IgD-negative memory B cell (primary cell): ENCODE results near the gene SORBS2. TPM values are rescaled to one million over a fixed set of nuclear protein-coding genes. Genes with fewer than 3 reads are reported as not detected.

Experiments used
- H3K27ac Mint-ChIP-seq, 3 donors: one replicate each; pipeline ENCODE4 v1.8.0; 2020 to 2022; ENCODE audit warnings: mild to moderate bottlenecking in 3 of 3, mixed read lengths in 3 of 3, moderate library complexity in 1 of 3
- H3K27me3 Mint-ChIP-seq: one replicate; pipeline ENCODE4 v1.8.0; 2021; ENCODE audit warnings: mixed read lengths
- H3K36me3 Mint-ChIP-seq: one replicate; pipeline ENCODE4 v1.8.0; 2020; ENCODE audit warnings: mild to moderate bottlenecking, mixed read lengths
- H3K4me1 Mint-ChIP-seq, 3 donors: one replicate each; pipeline ENCODE4 v1.8.0; 2020 to 2022; ENCODE audit warnings: mixed read lengths in 3 of 3, mild to moderate bottlenecking in 1 of 3
- H3K4me3 Mint-ChIP-seq, 4 donors: one replicate each; pipeline ENCODE4 v1.8.0; 2020 to 2022; ENCODE audit warnings: mild to moderate bottlenecking in 4 of 4, mixed read lengths in 4 of 4, moderate library complexity in 3 of 4
- H3K9me3 Mint-ChIP-seq, 3 donors: one replicate each; pipeline ENCODE4 v1.8.0; 2020 to 2021; ENCODE audit warnings: mixed read lengths in 3 of 3, mild to moderate bottlenecking in 1 of 3
- polyA plus RNA-seq: library from polyadenylated mRNA; unstranded; fragments of 300-500 nt; fragmentation: Illumina TruSeq; gene quantifications from one replicate; pipeline ENCODE4 v1.2.3, GENCODE V29; 2021

SORBS2 gene
- polyA plus RNA-seq, 1 donor from 2014 or later, result not detected

GRCh38 chr4:185669288-185669687 lies 142.7 kb downstream of the SORBS2 start:
- Mint-ChIP-seq H3K4me3 (no peak overlapping the region), H3K27ac (peak overlapping the region in 1 of 3 donors; percentile 35), H3K9me3 (no peaks in the 10 kb centered on the region), H3K27me3 (peaks cover 5% of the 10 kb centered on the region), H3K4me1 (no peaks in the 10 kb centered on the region), H3K36me3 (no peaks in the 10 kb centered on the region)

GRCh38 chr4:185666156-185666555 lies 145.8 kb downstream of the SORBS2 start:
- Mint-ChIP-seq H3K4me3 (no peak overlapping the region), H3K27me3 (peaks cover 2% of the 10 kb centered on the region), H3K36me3 (no peaks in the 10 kb centered on the region), H3K27ac (no peak overlapping the region), H3K4me1 (no peaks in the 10 kb centered on the region), H3K9me3 (no peaks in the 10 kb centered on the region)

DNA sequence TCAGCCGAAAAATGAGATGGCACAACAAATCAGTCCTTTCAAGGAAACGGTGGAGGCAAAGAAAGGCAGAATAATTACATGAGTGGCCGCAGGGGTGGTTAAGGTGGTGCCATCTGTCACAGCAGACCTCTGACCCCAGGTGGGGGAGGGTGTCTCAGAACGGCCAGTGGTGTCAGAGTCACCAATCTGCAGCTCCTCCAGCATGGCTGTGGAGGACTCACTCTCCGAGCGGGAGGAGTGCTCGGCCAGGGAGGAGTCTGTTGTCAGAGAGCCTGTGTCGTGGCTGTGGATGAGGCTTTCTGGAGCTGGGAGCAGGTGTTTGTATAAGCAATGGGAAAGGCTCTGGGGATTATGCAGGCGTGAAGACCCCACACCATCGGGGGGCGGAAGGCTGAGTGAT lies 146.3 kb downstream of the SORBS2 start:
- Mint-ChIP-seq H3K9me3 (no peaks in the 10 kb centered on the region), H3K27ac (no peak overlapping the region), H3K4me1 (no peaks in the 10 kb centered on the region), H3K36me3 (no peaks in the 10 kb centered on the region), H3K27me3 (peaks cover 2% of the 10 kb centered on the region), H3K4me3 (no peak overlapping the region)

DNA sequence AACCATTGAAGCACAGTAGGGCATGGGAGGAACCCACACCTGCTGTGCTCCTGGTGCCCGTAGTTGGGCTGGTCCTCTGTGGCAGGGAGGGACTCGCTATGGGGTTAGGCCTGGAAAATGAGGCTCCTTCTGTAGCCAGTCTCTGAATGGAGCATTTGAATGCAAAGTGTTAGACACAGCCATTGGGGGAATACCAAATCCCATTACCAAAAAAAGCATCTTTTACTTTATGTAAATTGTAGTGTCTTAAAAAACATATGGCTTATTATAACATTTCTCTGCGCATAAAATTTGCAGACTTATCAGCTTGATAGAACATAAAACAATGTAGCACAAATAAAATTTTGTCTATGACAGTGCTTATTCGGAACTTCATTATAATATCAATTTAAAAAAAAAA lies 147.5 kb downstream of the SORBS2 start:
- no peaks in the 10 kb centered on the region for H3K9me3 Mint-ChIP-seq
- no peak overlapping the region for H3K4me3 Mint-ChIP-seq
- no peaks in the 10 kb centered on the region for H3K4me1 Mint-ChIP-seq
- H3K27me3 Mint-ChIP-seq, result peaks cover 2% of the 10 kb centered on the region
- H3K36me3 Mint-ChIP-seq, result no peaks in the 10 kb centered on the region
- no peak overlapping the region for H3K27ac Mint-ChIP-seq

DNA sequence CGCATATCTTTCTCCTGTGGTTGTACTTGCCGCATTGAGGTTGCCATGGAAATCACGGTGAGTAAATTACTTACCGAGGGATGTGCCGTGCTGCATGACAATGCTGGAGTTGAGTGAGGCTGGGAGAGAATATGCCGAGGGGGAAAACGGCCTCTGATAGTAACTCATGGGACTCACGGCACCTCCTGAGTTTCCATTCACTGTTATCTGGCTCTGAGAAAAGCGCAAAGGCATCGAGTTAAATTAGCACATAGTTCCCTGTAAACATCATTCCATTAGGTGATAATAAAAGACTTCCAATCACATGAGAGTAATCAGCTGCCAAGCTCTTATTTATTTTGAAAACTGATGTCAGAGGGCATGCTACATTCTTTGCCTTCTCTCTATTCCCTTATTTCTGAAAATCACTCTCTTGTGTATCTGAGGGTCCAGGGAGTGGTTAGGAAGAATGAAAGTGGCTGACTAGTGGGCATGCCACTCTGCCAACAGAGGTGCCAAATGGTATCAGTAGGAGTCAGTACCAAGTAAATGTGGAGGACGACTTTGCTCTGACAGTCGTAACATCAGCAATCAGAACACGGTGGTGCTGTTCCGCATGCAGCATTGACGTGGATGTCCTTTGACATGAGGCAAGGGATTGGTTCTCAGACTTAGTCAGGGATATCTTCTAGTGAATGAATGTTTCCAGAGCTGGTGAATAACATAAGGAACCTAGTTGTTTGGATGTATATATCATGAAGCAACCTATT lies 149.8 kb downstream of the SORBS2 start:
- Mint-ChIP-seq H3K4me3 (no peak overlapping the region), H3K27ac (no peak overlapping the region), H3K27me3 (no peaks in the 10 kb centered on the region)

GRCh38 chr4:185660340-185660739 lies 151.7 kb downstream of the SORBS2 start:
- Mint-ChIP-seq H3K4me3 (no peak overlapping the region), H3K4me1 (no peaks in the 10 kb centered on the region), H3K36me3 (no peaks in the 10 kb centered on the region), H3K9me3 (no peaks in the 10 kb centered on the region), H3K27ac (no peak overlapping the region), H3K27me3 (peaks cover 2% of the 10 kb centered on the region)

More for the DNA sequence above, 149.8 kb downstream of the SORBS2 start:
- H3K36me3 Mint-ChIP-seq, result no peaks in the 10 kb centered on the region
- no peaks in the 10 kb centered on the region for H3K4me1 Mint-ChIP-seq
- no peaks in the 10 kb centered on the region for H3K9me3 Mint-ChIP-seq

GRCh38 chr4:185657699-185658098 lies 154.3 kb downstream of the SORBS2 start:
- Mint-ChIP-seq H3K36me3 (no peaks in the 10 kb centered on the region), H3K27me3 (peaks cover 2% of the 10 kb centered on the region), H3K4me1 (no peaks in the 10 kb centered on the region), H3K4me3 (no peak overlapping the region), H3K27ac (no peak overlapping the region), H3K9me3 (no peaks in the 10 kb centered on the region)

DNA sequence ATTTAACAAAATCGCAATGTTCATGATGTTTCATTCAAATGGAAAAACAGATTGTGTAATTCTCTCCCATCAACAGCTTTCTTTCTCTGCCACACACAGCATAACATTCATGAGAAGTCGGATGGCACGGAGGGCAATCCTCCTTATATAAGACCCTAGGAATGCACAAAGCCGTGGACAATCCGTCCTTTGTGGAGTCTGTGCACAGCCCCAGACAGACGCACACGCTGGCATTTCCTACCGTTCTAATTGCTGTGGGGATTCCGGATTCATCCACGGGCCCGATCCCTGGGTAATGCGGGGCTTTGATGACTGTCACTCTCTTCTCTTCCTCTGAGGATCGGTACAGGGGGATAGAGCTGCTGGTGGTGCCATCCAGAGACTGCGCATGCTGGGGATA lies 154.8 kb downstream of the SORBS2 start:
- H3K36me3 Mint-ChIP-seq, result no peaks in the 10 kb centered on the region
- H3K4me1 Mint-ChIP-seq, result no peaks in the 10 kb centered on the region
- no peak overlapping the region for H3K4me3 Mint-ChIP-seq
- H3K27me3 Mint-ChIP-seq, result peaks cover 2% of the 10 kb centered on the region
- H3K27ac Mint-ChIP-seq, result no peak overlapping the region
- no peaks in the 10 kb centered on the region for H3K9me3 Mint-ChIP-seq

- Mint-ChIP-seq H3K4me1 (no peaks in the 10 kb centered on the region), H3K27ac (no peak overlapping the region), H3K4me3 (no peak overlapping the region), H3K36me3 (no peaks in the 10 kb centered on the region), H3K9me3 (no peaks in the 10 kb centered on the region), H3K27me3 (peaks cover 4% of the 10 kb centered on the region)
Measured at GRCh38 chr4:185656467-185656931, 155.5 kb downstream of the SORBS2 start.

- Mint-ChIP-seq H3K36me3 (no peaks in the 10 kb centered on the region), H3K9me3 (no peaks in the 10 kb centered on the region), H3K4me1 (no peaks in the 10 kb centered on the region), H3K4me3 (no peak overlapping the region), H3K27ac (no peak overlapping the region), H3K27me3 (peaks cover 4% of the 10 kb centered on the region)
Measured at GRCh38 chr4:185654965-185655554, 156.9 kb downstream of the SORBS2 start.

GRCh38 chr4:185654311-185654710 lies 157.7 kb downstream of the SORBS2 start:
- no peaks in the 10 kb centered on the region for H3K9me3 Mint-ChIP-seq
- no peak overlapping the region for H3K4me3 Mint-ChIP-seq
- H3K27me3 Mint-ChIP-seq, result peaks cover 5% of the 10 kb centered on the region
- no peaks in the 10 kb centered on the region for H3K36me3 Mint-ChIP-seq
- H3K27ac Mint-ChIP-seq, result no peak overlapping the region
- no peaks in the 10 kb centered on the region for H3K4me1 Mint-ChIP-seq

DNA sequence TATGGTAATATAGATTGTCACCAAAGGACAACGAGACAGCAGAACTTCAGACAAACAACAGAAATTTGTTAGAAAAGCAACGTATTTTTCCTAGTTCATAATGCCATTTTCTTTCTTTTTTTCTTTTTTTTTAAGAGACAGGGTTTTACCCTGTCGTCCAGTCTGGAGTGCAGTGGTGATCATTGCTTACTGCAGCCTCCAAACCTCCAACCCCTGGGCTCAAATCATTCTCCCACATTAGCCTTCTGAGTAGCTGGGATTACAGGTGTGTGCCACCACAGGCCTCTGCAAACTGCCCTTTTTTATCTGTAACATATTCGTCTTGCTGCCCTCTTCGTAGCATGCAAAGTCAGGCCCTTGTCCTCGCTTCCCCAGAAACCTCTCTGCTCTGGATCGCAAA lies 160.1 kb downstream of the SORBS2 start:
- Mint-ChIP-seq H3K27ac (no peak overlapping the region), H3K36me3 (no peaks in the 10 kb centered on the region), H3K27me3 (peaks cover 7% of the 10 kb centered on the region), H3K4me3 (no peak overlapping the region), H3K4me1 (no peaks in the 10 kb centered on the region), H3K9me3 (no peaks in the 10 kb centered on the region)

- Mint-ChIP-seq H3K36me3 (no peaks in the 10 kb centered on the region), H3K9me3 (no peaks in the 10 kb centered on the region), H3K27me3 (peaks cover 6% of the 10 kb centered on the region), H3K27ac (no peak overlapping the region), H3K4me1 (no peaks in the 10 kb centered on the region), H3K4me3 (no peak overlapping the region)
Measured at GRCh38 chr4:185651137-185651677, 160.8 kb downstream of the SORBS2 start.

DNA sequence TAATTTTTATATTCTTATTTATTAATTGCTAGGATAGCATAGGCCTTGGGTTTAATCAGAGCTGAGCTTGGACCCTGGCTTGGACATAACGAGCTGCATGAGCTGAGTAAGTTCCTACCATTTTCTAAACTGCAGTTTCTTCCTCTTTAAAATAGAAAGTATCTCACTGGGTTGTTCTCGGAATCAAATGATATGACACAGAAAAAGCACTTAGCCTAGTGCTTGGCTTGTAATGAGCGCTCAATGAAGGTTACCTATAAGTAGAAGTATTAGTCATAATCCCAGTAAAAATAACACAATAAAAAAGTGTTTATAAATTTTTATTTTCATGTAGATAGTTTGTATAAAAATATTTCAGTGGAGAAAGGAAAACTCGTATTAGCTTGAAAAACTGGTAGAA lies 163.4 kb downstream of the SORBS2 start:
- no peak overlapping the region for H3K4me3 Mint-ChIP-seq
- no peaks in the 10 kb centered on the region for H3K36me3 Mint-ChIP-seq
- H3K4me1 Mint-ChIP-seq, result no peaks in the 10 kb centered on the region
- peaks cover 0 to 2% (median 0%) of the 10 kb centered on the region in 3 donors for H3K9me3 Mint-ChIP-seq
- peaks cover 5% of the 10 kb centered on the region for H3K27me3 Mint-ChIP-seq
- no peak overlapping the region for H3K27ac Mint-ChIP-seq

- Mint-ChIP-seq H3K4me3 (no peak overlapping the region), H3K4me1 (peaks cover 0 to 2% (median 0%) of the 10 kb centered on the region in 3 donors), H3K27ac (no peak overlapping the region), H3K36me3 (no peaks in the 10 kb centered on the region), H3K9me3 (peaks cover 0 to 2% (median 0%) of the 10 kb centered on the region in 3 donors), H3K27me3 (peaks cover 7% of the 10 kb centered on the region)
Measured at GRCh38 chr4:185645403-185645802, 166.6 kb downstream of the SORBS2 start.

GRCh38 chr4:185644408-185644807 lies 167.6 kb downstream of the SORBS2 start:
- Mint-ChIP-seq H3K36me3 (no peaks in the 10 kb centered on the region), H3K27me3 (peaks cover 7% of the 10 kb centered on the region), H3K27ac (no peak overlapping the region), H3K4me1 (peaks cover 0 to 2% (median 0%) of the 10 kb centered on the region in 3 donors), H3K9me3 (peaks cover 0 to 2% (median 0%) of the 10 kb centered on the region in 3 donors), H3K4me3 (no peak overlapping the region)
